Hepatocyte (in vitro differentiated cells): ENCODE results near the gene EDEM2. TPM values are rescaled to one million over a fixed set of nuclear protein-coding genes. Genes with fewer than 3 reads are reported as not detected.

Source experiments
- DNase-seq: peaks from one replicate; pipeline ENCODE4 v3.0.0-alpha.2; 2016; ENCODE audit warnings: low spot score
- H2AFZ ChIP-seq: fragments of 200-600 bp; sonication (generic); 2 replicates; pipeline ENCODE4 v1.6.0; 2016; ENCODE audit warnings: antibody characterized with exemption, mild to moderate bottlenecking
- H3K27ac ChIP-seq: fragments of 200-600 bp; sonication (generic); 2 replicates; pipeline ENCODE4 v1.5.1; 2016; ENCODE audit warnings: mild to moderate bottlenecking
- H3K27me3 ChIP-seq: fragments of 200-600 bp; sonication (generic); 2 replicates; pipeline ENCODE4 v1.6.1; 2016
- H3K36me3 ChIP-seq: fragments of 200-600 bp; sonication (generic); replicated peaks from 2 replicates; pipeline ENCODE4 v1.5.1; 2016; ENCODE audit warnings: low read depth; ENCODE audit not compliant: insufficient read depth
- H3K4me1 ChIP-seq: fragments of 200-600 bp; sonication (generic); 2 replicates; pipeline ENCODE4 v1.5.1; 2016; ENCODE audit warnings: mild to moderate bottlenecking, moderate library complexity; ENCODE audit not compliant: insufficient read depth
- H3K4me2 ChIP-seq: fragments of 200-600 bp; sonication (generic); 2 replicates; pipeline ENCODE4 v1.6.0; 2016
- H3K4me3 ChIP-seq: fragments of 200-600 bp; sonication (generic); 2 replicates; pipeline ENCODE4 v1.5.1; 2016; ENCODE audit warnings: mild to moderate bottlenecking
- H3K79me2 ChIP-seq: fragments of 200-600 bp; sonication (generic); 2 replicates; pipeline ENCODE4 v1.6.0; 2017; ENCODE audit warnings: mild to moderate bottlenecking
- H3K9me2 ChIP-seq: fragments of 200-600 bp; sonication (generic); replicated peaks from 2 replicates; pipeline ENCODE4 v1.6.0; 2017; ENCODE audit warnings: mild to moderate bottlenecking; ENCODE audit not compliant: insufficient read depth
- H3K9me3 ChIP-seq: fragments of 200-600 bp; sonication (generic); 2 replicates; pipeline ENCODE4 v1.5.1; 2016; ENCODE audit warnings: low read depth, mild to moderate bottlenecking
- H4K20me1 ChIP-seq: fragments of 200-600 bp; sonication (generic); 2 replicates; pipeline ENCODE4 v1.6.0; 2016; ENCODE audit warnings: mild to moderate bottlenecking; ENCODE audit not compliant: insufficient read depth, poor library complexity, severe bottlenecking
- EZH2 ChIP-seq: fragments of 200-600 bp; sonication (generic); IDR thresholded peaks from 2 replicates; pipeline ENCODE4 v1.6.1; 2016; ENCODE audit warnings: antibody characterized with exemption, mild to moderate bottlenecking, borderline replicate concordance
- EZH2phosphoT487 ChIP-seq: fragments of 200-600 bp; sonication (generic); IDR thresholded peaks from one replicate; pipeline ENCODE4 v1.6.1; 2018; ENCODE audit warnings: antibody characterized with exemption, mild to moderate bottlenecking, low read depth, moderate library complexity; ENCODE audit not compliant: unreplicated experiment, severe bottlenecking
- WGBS: methylation state at CpG from one replicate; pipeline ENCODE4 v1.1.6; 2016; ENCODE audit warnings: low lambda C conversion rate; ENCODE audit errors: missing lambda C conversion rate; 5-methylcytosine and 5-hydroxymethylcytosine counted together
- polyA plus RNA-seq: library from polyadenylated mRNA; unstranded; fragments of >200 nt; fragmentation: Nextera tagmentation; extraction: Ambion mirVana; gene quantifications from 2 replicates; pipeline ENCODE4 v1.2.1, GENCODE V29; 2016
- total RNA-seq: library from RNA; depleted of rRNA; stranded (reverse); fragments of >200 nt; gene quantifications from 2 replicates; pipeline ENCODE4 v1.2.3, GENCODE V29; 2014
- TF ChIP-seq, protein P1 (sequence below): fragments of 200-600 bp; sonication (generic); IDR thresholded peaks from 2 replicates; pipeline ENCODE4 v1.5.1; 2016; ENCODE audit warnings: antibody characterized with exemption, mild to moderate bottlenecking; ENCODE audit not compliant: poor library complexity

EDEM2 gene
- total and polyA plus RNA-seq, 2 experiments from 2014 or later, result 24.7 to 40.8 TPM

DNA sequence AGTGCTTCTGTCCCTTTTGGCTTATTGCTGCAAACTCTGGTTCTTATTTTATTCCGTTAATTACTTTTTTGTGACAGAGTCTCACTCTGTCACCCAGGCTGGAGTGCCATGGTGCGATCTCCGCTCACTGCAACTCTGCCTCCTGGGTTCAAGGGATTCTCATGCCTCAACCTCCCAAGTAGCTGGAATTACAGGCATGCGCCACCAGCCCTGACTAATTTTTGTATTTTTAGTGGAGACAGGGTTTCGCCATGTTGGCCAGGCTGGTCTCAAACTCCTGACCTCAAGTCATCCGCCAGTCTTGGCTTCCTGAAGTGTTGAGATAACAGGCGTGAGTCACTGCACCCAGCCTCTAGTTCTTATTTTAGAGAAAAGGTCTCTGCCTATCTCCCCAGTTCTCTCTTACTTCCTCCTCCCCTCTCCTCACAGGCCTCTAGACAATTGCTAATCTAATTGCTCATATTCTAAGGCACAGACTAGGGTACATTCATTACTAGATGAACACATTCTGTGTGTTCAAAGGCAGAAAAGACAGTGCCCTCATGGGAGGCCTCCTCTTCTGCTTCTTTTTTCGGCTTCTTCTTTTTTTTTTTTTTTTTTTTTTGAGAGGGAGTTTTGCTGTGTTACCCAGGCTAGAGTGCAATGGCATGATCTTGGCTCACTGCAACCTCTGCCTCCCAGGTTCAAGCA is 27.0 kb downstream of the EDEM2 start:
- Histone ChIP-seq H2AFZ (no peak overlapping the region), H3K79me2 (no peaks in the 10 kb centered on the region), H3K9me3 (no peaks in the 10 kb centered on the region), H4K20me1 (no peaks in the 10 kb centered on the region), H3K9me2 (no peaks in the 10 kb centered on the region), H3K4me1 (no peaks in the 10 kb centered on the region), H3K4me3 (no peak overlapping the region), H3K27ac (no peak overlapping the region), H3K36me3 (no peaks in the 10 kb centered on the region), H3K4me2 (no peak overlapping the region), H3K27me3 (no peaks in the 10 kb centered on the region)
- DNase-seq, result no peak
- TF ChIP-seq, protein P1, sequence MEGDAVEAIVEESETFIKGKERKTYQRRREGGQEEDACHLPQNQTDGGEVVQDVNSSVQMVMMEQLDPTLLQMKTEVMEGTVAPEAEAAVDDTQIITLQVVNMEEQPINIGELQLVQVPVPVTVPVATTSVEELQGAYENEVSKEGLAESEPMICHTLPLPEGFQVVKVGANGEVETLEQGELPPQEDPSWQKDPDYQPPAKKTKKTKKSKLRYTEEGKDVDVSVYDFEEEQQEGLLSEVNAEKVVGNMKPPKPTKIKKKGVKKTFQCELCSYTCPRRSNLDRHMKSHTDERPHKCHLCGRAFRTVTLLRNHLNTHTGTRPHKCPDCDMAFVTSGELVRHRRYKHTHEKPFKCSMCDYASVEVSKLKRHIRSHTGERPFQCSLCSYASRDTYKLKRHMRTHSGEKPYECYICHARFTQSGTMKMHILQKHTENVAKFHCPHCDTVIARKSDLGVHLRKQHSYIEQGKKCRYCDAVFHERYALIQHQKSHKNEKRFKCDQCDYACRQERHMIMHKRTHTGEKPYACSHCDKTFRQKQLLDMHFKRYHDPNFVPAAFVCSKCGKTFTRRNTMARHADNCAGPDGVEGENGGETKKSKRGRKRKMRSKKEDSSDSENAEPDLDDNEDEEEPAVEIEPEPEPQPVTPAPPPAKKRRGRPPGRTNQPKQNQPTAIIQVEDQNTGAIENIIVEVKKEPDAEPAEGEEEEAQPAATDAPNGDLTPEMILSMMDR, result no peak
- no peak for TF ChIP-seq EZH2
- TF ChIP-seq EZH2phosphoT487, result no peak
- WGBS, result 92% methylated on average over 8 of the region's 8 CpGs

DNA sequence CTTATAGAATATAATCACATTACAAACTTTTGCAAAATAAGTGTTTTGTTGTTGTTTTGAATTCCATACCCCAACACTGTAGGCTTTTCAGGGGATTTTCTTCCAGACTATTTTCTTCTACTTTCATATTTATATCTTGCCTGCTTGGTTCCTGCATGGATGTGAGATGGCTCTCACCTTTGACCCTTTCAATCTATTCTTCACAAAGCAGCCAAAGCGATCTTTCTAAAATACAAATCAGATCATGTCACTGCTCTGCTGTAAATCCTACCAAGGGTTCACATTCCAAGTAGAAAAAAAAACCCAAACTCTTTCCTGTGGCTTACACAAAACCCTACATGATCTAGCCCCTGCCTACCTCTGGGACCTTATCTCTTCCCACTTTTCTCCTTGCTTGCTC is 29.5 kb downstream of the EDEM2 start:
- no peak overlapping the region for H3K4me3 ChIP-seq
- no peaks in the 10 kb centered on the region for H3K79me2 ChIP-seq
- H3K9me3 ChIP-seq, result no peaks in the 10 kb centered on the region
- no peaks in the 10 kb centered on the region for H4K20me1 ChIP-seq
- H3K4me1 ChIP-seq, result no peaks in the 10 kb centered on the region
- no peaks in the 10 kb centered on the region for H3K27me3 ChIP-seq
- H3K36me3 ChIP-seq, result no peaks in the 10 kb centered on the region
- H3K4me2 ChIP-seq, result no peak overlapping the region
- no peak for DNase-seq
- no peaks in the 10 kb centered on the region for H3K9me2 ChIP-seq
- TF ChIP-seq, protein P1, result no peak
- TF ChIP-seq EZH2phosphoT487 (no peak), EZH2 (no peak)
- H3K27ac ChIP-seq, result no peak overlapping the region
- 90% methylated on average over 1 of the region's 1 CpG for WGBS
- no peak overlapping the region for H2AFZ ChIP-seq

DNA sequence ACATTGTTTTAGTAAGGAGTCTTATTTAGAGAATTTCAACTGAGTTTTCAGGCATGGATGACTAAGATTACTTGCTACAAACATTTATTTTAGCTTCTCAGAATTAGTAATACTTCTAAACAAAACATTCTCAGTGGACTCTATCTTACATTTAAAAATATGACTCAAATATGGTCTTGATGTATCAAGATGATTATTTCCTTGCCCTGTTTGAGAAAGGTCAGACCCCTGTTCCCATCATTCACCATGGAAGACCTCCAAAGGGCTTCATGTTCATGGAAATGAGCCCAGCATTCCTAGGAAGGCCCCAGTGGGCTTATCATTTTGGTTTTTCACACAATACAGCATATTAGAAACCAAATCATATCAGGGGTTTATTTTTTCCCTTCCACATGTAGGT is 29.9 kb downstream of the EDEM2 start:
- Histone ChIP-seq H3K4me3 (no peak overlapping the region), H2AFZ (no peak overlapping the region), H3K9me2 (no peaks in the 10 kb centered on the region), H3K36me3 (no peaks in the 10 kb centered on the region), H3K79me2 (no peaks in the 10 kb centered on the region), H3K27ac (no peak overlapping the region), H3K27me3 (no peaks in the 10 kb centered on the region), H4K20me1 (no peaks in the 10 kb centered on the region), H3K9me3 (no peaks in the 10 kb centered on the region), H3K4me2 (no peak overlapping the region), H3K4me1 (no peaks in the 10 kb centered on the region)
- TF ChIP-seq EZH2phosphoT487, result no peak
- TF ChIP-seq, protein P1, result no peak
- no peak for TF ChIP-seq EZH2
- no peak for DNase-seq

GRCh38 chr20:35116258-35116657 is 30.9 kb downstream of the EDEM2 start:
- H3K36me3 ChIP-seq, result no peaks in the 10 kb centered on the region
- no peaks in the 10 kb centered on the region for H3K79me2 ChIP-seq
- no peaks in the 10 kb centered on the region for H3K27me3 ChIP-seq
- H3K4me2 ChIP-seq, result no peak overlapping the region
- no peaks in the 10 kb centered on the region for H3K4me1 ChIP-seq
- no peak overlapping the region for H2AFZ ChIP-seq
- WGBS, result 97% methylated on average over 4 of the region's 4 CpGs
- H3K9me2 ChIP-seq, result no peaks in the 10 kb centered on the region
- H4K20me1 ChIP-seq, result no peaks in the 10 kb centered on the region
- no peak for DNase-seq
- no peak overlapping the region for H3K27ac ChIP-seq
- H3K9me3 ChIP-seq, result no peaks in the 10 kb centered on the region
- no peak overlapping the region for H3K4me3 ChIP-seq
- TF ChIP-seq, protein P1, result no peak
- TF ChIP-seq EZH2phosphoT487 (no peak), EZH2 (no peak)
